Astrocyte of the spinal cord (primary cell): ENCODE results near the gene PSMB5.
"Not testable (repeated sequence)": the region's sequence is repeated elsewhere in the genome, so short reads cannot be mapped to it uniquely, and the experiment has no call there.

Experiments
- DNase-seq: peaks from one replicate; pipeline ENCODE4 v3.0.0; 2011; ENCODE audit warnings: low read depth, low spot score
- H3K4me3 ChIP-seq: 2 replicates; pipeline ENCODE4 v1.5.1; 2011; ENCODE audit warnings: low read depth, mild to moderate bottlenecking, low read length, moderate library complexity
- CTCF ChIP-seq: IDR thresholded peaks from 2 replicates; pipeline ENCODE4 v1.5.1; 2012; ENCODE audit warnings: low read depth, mild to moderate bottlenecking, low read length, inconsistent platforms
- in situ Hi-C: cut with HindIII; loops from 2 replicates; pipeline ENCODE4 v1.10.0; 2017; ENCODE audit warnings: low sequenced_read_pairs

The PSMB5 gene

GRCh38 chr14:23006544-23007419, 27.9 kb downstream of the PSMB5 start:
- H3K4me3 ChIP-seq = peak overlapping the region; percentile 64
- in situ Hi-C loops = no loop called here
- peak; percentile 29 for TF ChIP-seq CTCF
- DNase-seq = peak; percentile 98

GRCh38 chr14:23006188-23006534, 28.5 kb downstream of the PSMB5 start:
- H3K4me3 ChIP-seq = peak overlapping the region; percentile 64
- in situ Hi-C loops = no loop called here
- DNase-seq = no peak
- TF ChIP-seq CTCF = no peak

- in situ Hi-C loops = no loop called here
- no peak overlapping the region for H3K4me3 ChIP-seq
- peak; percentile 29 for DNase-seq
- TF ChIP-seq CTCF = no peak
Observed at GRCh38 chr14:23005451-23006187, 29.1 kb downstream of the PSMB5 start.

GRCh38 chr14:23004274-23004673, 30.4 kb downstream of the PSMB5 start:
- H3K4me3 ChIP-seq, in situ Hi-C loops, DNase-seq: not testable (repeated sequence)

GRCh38 chr14:23002592-23002991, 32.1 kb downstream of the PSMB5 start:
- DNase-seq = no peak
- in situ Hi-C loops = no loop called here
- H3K4me3 ChIP-seq = no peak overlapping the region
- no peak for TF ChIP-seq CTCF

- no peak overlapping the region for H3K4me3 ChIP-seq
- no peak for DNase-seq
- no peak for TF ChIP-seq CTCF
- in situ Hi-C loops = no loop called here
Observed at GRCh38 chr14:23000860-23001259, 33.8 kb downstream of the PSMB5 start.
